ENCODE data around the gene FRMD3. TPM values are rescaled to one million over a fixed set of nuclear protein-coding genes. Genes with fewer than 3 reads are reported as not detected.

Gene FRMD3
- polyA plus RNA-seq, 1 donor from 2014 or later: 13.0 TPM

GRCh38 chr9:83523684-83524083 is 14.5 kb downstream of the FRMD3 start:
- Histone ChIP-seq H3K36me3 (ENCODE audit: insufficient read depth, low read length) (no peaks in the 10 kb centered on the region), H3K9ac (ENCODE audit: low read length) (no peak overlapping the region), H3K27me3 (ENCODE audit: insufficient read depth, low read depth, low read length) (no peaks in the 10 kb centered on the region), H3K9me3 (ENCODE audit: low read length) (no peaks in the 10 kb centered on the region), H2AFZ (ENCODE audit: low read depth, low read length) (no peak overlapping the region), H3F3A (ENCODE audit: insufficient read depth, low read length, poor library complexity, severe bottlenecking) (no peaks in the 10 kb centered on the region), H3K9me2 (ENCODE audit: insufficient read depth, low read length) (no peaks in the 10 kb centered on the region), H3K27ac (ENCODE audit: low read length) (no peak overlapping the region), H3K4me3 (ENCODE audit: low read length) (no peak overlapping the region), H4K20me1 (ENCODE audit: insufficient read depth) (no peaks in the 10 kb centered on the region), H3K4me2 (ENCODE audit: low read length) (no peak overlapping the region), H3K79me2 (replicated peaks; ENCODE audit: insufficient read depth, low read length) (no peaks in the 10 kb centered on the region)
- TF ChIP-seq EZH2 (IDR thresholded peaks at IDR 0.05; ENCODE audit: borderline replicate concordance, insufficient read depth, low read length, poor library complexity, severe bottlenecking) (no peak), EP300 (conservative IDR thresholded peaks at IDR 0.05; ENCODE audit: poor library complexity, severe bottlenecking) (no peak), SMC3 (conservative IDR thresholded peaks at IDR 0.05; ENCODE audit: poor library complexity) (no peak), RAD21 (conservative IDR thresholded peaks at IDR 0.05) (no peak), MXI1 (conservative IDR thresholded peaks at IDR 0.05; ENCODE audit: poor library complexity, severe bottlenecking) (no peak), TAF1 (IDR thresholded peaks at IDR 0.05; ENCODE audit: low read depth) (no peak), CTCF (IDR thresholded peaks at IDR 0.05; ENCODE audit: poor library complexity, severe bottlenecking) (no peak), POLR2AphosphoS5 (IDR thresholded peaks at IDR 0.05) (no peak), REST (IDR thresholded peaks at IDR 0.05; ENCODE audit: borderline replicate concordance) (no peak)

GRCh38 chr9:83521411-83521810 is 16.8 kb downstream of the FRMD3 start:
- Histone ChIP-seq H3K9ac (ENCODE audit: low read length) (no peak overlapping the region), H3K79me2 (replicated peaks; ENCODE audit: insufficient read depth, low read length) (no peaks in the 10 kb centered on the region), H3K4me3 (ENCODE audit: low read length) (no peak overlapping the region), H3K27me3 (ENCODE audit: insufficient read depth, low read depth, low read length) (no peaks in the 10 kb centered on the region), H3K36me3 (ENCODE audit: insufficient read depth, low read length) (no peaks in the 10 kb centered on the region), H3K27ac (ENCODE audit: low read length) (no peak overlapping the region), H4K20me1 (ENCODE audit: insufficient read depth) (no peaks in the 10 kb centered on the region), H3F3A (ENCODE audit: insufficient read depth, low read length, poor library complexity, severe bottlenecking) (no peaks in the 10 kb centered on the region), H2AFZ (ENCODE audit: low read depth, low read length) (no peak overlapping the region), H3K9me3 (ENCODE audit: low read length) (no peaks in the 10 kb centered on the region), H3K4me2 (ENCODE audit: low read length) (no peak overlapping the region), H3K9me2 (ENCODE audit: insufficient read depth, low read length) (no peaks in the 10 kb centered on the region)
- TF ChIP-seq REST (IDR thresholded peaks at IDR 0.05; ENCODE audit: borderline replicate concordance) (no peak), SMC3 (conservative IDR thresholded peaks at IDR 0.05; ENCODE audit: poor library complexity) (no peak), RAD21 (conservative IDR thresholded peaks at IDR 0.05) (no peak), CTCF (IDR thresholded peaks at IDR 0.05; ENCODE audit: poor library complexity, severe bottlenecking) (no peak)

All from neural cell (in vitro differentiated cells).